Spleen (tissue), 13 donors: Measurements from ENCODE around the gene ARPP19. TPM values are rescaled to one million over a fixed set of nuclear protein-coding genes. Genes with fewer than 3 reads are reported as not detected.

Source experiments
- DNase-seq: peaks from one replicate; pipeline ENCODE4 v3.0.0-alpha.2; 2020
- H3K27ac ChIP-seq, 8 donors: fragments of 200-600 bp; sonication (generic) in 7 of 8; 1 replicate in 4 of 8; 2 replicates in 4 of 8; pipeline versions ENCODE4 v1.5.0 to v1.8.0; 2016 to 2021; ENCODE audit warnings: inconsistent platforms in 4 of 8, mild to moderate bottlenecking in 4 of 8, moderate library complexity in 1 of 8
- H3K27me3 ChIP-seq, 7 donors: fragments of 200-600 bp; sonication (generic) in 6 of 7; replicated peaks in 1 of 7; 1 replicate in 4 of 7; 2 replicates in 3 of 7; pipeline versions ENCODE4 v1.5.0 to v1.8.0; 2016 to 2021; ENCODE audit warnings: inconsistent platforms in 3 of 7, mild to moderate bottlenecking in 1 of 7
- H3K36me3 ChIP-seq, 6 donors: fragments of 200-600 bp; sonication (generic) in 5 of 6; 1 replicate in 4 of 6; 2 replicates in 2 of 6; pipeline versions ENCODE4 v1.5.0 to v1.8.0; 2016 to 2021; ENCODE audit warnings: inconsistent platforms in 2 of 6
- H3K4me1 ChIP-seq, 6 donors: fragments of 200-600 bp; sonication (generic) in 5 of 6; 1 replicate in 3 of 6; 2 replicates in 3 of 6; pipeline versions ENCODE4 v1.5.0 to v1.8.0; 2016 to 2021; ENCODE audit warnings: inconsistent platforms in 3 of 6
- H3K4me3 ChIP-seq, 8 donors: fragments of 200-600 bp; sonication (generic) in 7 of 8; 1 replicate in 4 of 8; 2 replicates in 4 of 8; pipeline versions ENCODE4 v1.5.0 to v1.8.0; 2016 to 2021; ENCODE audit warnings: inconsistent platforms in 4 of 8, mild to moderate bottlenecking in 4 of 8, moderate library complexity in 2 of 8
- H3K9me3 ChIP-seq, 8 donors: fragments of 200-600 bp; sonication (generic) in 7 of 8; 1 replicate in 4 of 8; 2 replicates in 4 of 8; pipeline versions ENCODE4 v1.5.0 to v1.8.0; 2016 to 2021; ENCODE audit warnings: inconsistent platforms in 4 of 8
- POLR2A ChIP-seq, 3 donors: fragments of 450-650 bp; IDR thresholded peaks; one replicate each; pipeline ENCODE4 v1.5.1; 2017; ENCODE audit warnings: antibody characterized with exemption in 3 of 3, mild to moderate bottlenecking in 1 of 3
- POLR2AphosphoS5 ChIP-seq, 3 donors: sonication (generic); formaldehyde crosslinking; IDR thresholded peaks; one replicate each; pipeline ENCODE4 v1.5.1; 2017; ENCODE audit warnings: antibody characterized with exemption in 3 of 3
- WGBS, 5 donors: extraction: QIAGEN DNeasy Blood & Tissue Kit in 3 of 5; methylation state at CpG; one replicate each; pipeline versions ENCODE4 v1.1.5 to v1.1.7; 2013 to 2018; 5-methylcytosine and 5-hydroxymethylcytosine counted together
- intact Hi-C: fragments of 100-400 bp; cut with DNase I; formaldehyde crosslinking; loops from one replicate; pipeline ENCODE4 v1.15.0; 2023; ENCODE audit warnings: low total_unique reads
- long read RNA-seq, 2 donors: transcript quantifications; one replicate each; lab custom pipeline, GENCODE V29; 2026
- polyA plus RNA-seq, 3 donors: library from polyadenylated mRNA; stranded (reverse); fragments of 200-250 nt; gene quantifications; one replicate each; pipeline ENCODE4 v1.2.1, GENCODE V29; 2013
- total RNA-seq, 7 donors: library from RNA; depleted of rRNA in 3 of 7; stranded (reverse); fragments of >200 nt in 3 of 7; fragmentation: NEBNext Ultra II Directional in 4 of 7; extraction: Animal tissue kit (Norgen Biotek cat#: 25700) in 4 of 7; gene quantifications; one replicate each; pipeline versions ENCODE4 v1.1.0 to v1.2.1, GENCODE V29; 2016 to 2021
- TF ChIP-seq, protein P1 (sequence below), 11 experiments: fragments of 200-600 bp in 7 of 11; fragments of 450-650 bp in 4 of 11; sonication (generic) in 4 of 11; IDR thresholded peaks in 8 of 11; conservative IDR thresholded peaks in 3 of 11; 1 replicate in 7 of 11; 2 replicates in 4 of 11; pipeline versions ENCODE4 v1.4.0 to v1.8.0; 2016 to 2021; ENCODE audit warnings: antibody characterized with exemption in 11 of 11, inconsistent platforms in 4 of 11, mild to moderate bottlenecking in 1 of 11
- donor health status: healthy with polysubstance abuse.
- donor health status: DM: no; HTN: no; CAD: no; lungs with moderate emphysema.
- donor health status: DM: no; HTN: no; CAD: no.
- donor health status: Bipolar disorder and iron deficiency.
- donor health status: healthy.
- donor health status: DM: no; HTN: no; CAD: no.
- donor health status: DM: yes; HTN: yes; CAD: no.

Gene ARPP19, protein sequence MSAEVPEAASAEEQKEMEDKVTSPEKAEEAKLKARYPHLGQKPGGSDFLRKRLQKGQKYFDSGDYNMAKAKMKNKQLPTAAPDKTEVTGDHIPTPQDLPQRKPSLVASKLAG
- 100 to 1,000 TPM in 5 of 7 donors, 10 to 100 TPM in 2; 95.9 to 132 (median 111) TPM for total RNA-seq
- 10 to 100 TPM; 18.3 to 33.8 (median 23.4) TPM for polyA plus RNA-seq
- long read RNA-seq, donor 1, full-length matches to known transcripts = 25 of 25 reads
- long read RNA-seq, donor 1, partial matches to known transcripts = 0 of 25 reads
- long read RNA-seq, donor 1, other reads (novel, unspliced or antisense) = 0 of 25 reads
- long read RNA-seq, donor 2, full-length matches to known transcripts = 25 of 25 reads
- long read RNA-seq, donor 2, partial matches to known transcripts = 0 of 25 reads
- long read RNA-seq, donor 2, other reads (novel, unspliced or antisense) = 0 of 25 reads

DNA sequence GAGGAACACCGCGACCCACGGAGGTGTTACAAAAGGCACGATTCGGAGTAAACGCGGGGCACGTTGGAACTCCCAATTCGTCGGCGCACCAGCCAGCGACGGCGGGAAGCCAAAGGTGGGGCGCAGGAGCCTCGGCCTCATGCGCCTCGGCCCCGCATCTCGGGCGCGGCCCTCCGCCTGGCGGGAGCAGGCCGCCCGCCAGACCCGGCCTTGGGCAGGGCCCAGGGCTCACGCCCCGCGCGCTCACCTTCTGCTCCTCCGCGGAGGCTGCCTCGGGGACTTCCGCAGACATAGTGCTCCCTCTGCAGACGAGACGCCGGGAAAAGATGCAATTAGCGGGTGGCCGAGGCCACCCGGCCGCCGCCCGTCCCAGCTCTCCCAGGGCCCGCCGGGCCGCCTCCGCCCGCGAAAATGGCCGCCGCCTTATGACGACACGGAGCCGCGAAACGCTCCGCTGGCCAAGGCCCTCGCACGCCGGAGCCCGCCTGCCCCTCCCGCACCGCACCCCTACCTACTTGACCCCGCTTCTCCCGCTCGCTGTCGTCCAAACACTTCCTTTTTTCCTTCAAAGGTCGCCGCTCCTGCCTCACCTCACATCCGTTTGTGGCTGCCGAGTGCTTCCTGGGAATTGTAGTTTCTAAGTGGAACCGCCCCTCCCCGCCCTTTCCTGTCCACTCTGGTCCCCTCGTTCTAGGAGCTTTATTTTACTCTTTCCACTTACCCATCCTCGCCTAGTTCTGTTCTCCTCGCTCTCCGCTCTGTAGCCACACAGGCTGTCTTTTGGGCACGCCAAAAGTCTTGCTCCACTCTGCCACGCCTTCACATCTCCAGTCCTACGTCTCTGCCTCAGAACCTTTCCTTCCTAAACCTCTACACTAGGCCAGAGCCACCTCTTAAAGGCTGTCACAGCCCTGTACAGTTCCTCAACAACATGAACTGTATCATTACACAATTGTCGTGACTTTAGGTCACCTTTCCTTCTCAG, at the start of gene ARPP19:
Gene ARPP19 (minus strand): TSS at position 430 of the 985 bp plus-strand sequence. CDS start 138 bp downstream, at position 292.
- Histone ChIP-seq H3K9me3 (no peaks in the 10 kb centered on the region), H3K4me3 (peak within 1 kb of the TSS; percentile 42 to 82 (median 71)), H3K36me3 (no peaks in the 10 kb centered on the region), H3K27ac (peak within 1 kb of the TSS; percentile 92 to 97 (median 94)), H3K4me1 (peaks cover 26 to 52% (median 39%) of the 10 kb centered on the region in 6 donors), H3K27me3 (no peaks in the 10 kb centered on the region)
- TF ChIP-seq, protein P1, sequence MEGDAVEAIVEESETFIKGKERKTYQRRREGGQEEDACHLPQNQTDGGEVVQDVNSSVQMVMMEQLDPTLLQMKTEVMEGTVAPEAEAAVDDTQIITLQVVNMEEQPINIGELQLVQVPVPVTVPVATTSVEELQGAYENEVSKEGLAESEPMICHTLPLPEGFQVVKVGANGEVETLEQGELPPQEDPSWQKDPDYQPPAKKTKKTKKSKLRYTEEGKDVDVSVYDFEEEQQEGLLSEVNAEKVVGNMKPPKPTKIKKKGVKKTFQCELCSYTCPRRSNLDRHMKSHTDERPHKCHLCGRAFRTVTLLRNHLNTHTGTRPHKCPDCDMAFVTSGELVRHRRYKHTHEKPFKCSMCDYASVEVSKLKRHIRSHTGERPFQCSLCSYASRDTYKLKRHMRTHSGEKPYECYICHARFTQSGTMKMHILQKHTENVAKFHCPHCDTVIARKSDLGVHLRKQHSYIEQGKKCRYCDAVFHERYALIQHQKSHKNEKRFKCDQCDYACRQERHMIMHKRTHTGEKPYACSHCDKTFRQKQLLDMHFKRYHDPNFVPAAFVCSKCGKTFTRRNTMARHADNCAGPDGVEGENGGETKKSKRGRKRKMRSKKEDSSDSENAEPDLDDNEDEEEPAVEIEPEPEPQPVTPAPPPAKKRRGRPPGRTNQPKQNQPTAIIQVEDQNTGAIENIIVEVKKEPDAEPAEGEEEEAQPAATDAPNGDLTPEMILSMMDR (IDR thresholded peaks at IDR 0.05 in 8 of 11, conservative IDR thresholded peaks at IDR 0.05 in 3 of 11) = peak in 7 of 11 experiments; percentile 14 to 52 (median 31)
- TF ChIP-seq POLR2AphosphoS5 (IDR thresholded peaks at IDR 0.05) = peak; percentile 91 to 92 (median 92)
- peak in 2 of 3 donors; percentile 11 to 38 for TF ChIP-seq POLR2A (IDR thresholded peaks at IDR 0.05)
- intact Hi-C loops = no loop called here
- peak; percentile 96 for DNase-seq
- 4 to 9% (median 5%) methylated on average over 47 to 82 of the region's 82 CpGs for WGBS, 5 donors

DNA sequence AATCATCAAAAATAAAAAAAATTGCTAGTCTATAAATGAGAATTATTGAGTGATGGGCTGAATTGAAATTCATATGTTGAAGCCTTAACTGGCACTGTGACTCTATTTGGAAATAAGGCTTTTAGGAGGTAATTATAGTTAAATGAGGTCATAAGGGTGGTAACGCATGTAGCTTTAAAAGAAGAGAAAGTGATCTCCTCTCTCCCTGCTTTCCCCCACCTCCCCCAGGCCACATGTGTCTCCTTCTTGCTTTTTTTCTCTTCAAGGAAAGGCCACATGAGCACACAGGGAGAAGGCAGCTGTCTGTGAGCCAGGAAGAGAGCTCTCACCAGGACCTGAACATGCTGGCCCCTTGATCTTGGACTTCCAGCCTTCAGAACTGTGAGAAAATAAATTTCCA, 48.2 kb upstream of the ARPP19 start:
- no peak for TF ChIP-seq POLR2AphosphoS5 (IDR thresholded peaks at IDR 0.05)
- no peak for TF ChIP-seq POLR2A (IDR thresholded peaks at IDR 0.05)
- TF ChIP-seq, protein P1 (IDR thresholded peaks at IDR 0.05 in 8 of 11, conservative IDR thresholded peaks at IDR 0.05 in 3 of 11) = no peak
- Histone ChIP-seq H3K36me3 (peaks cover 0 to 97% (median 58%) of the 10 kb centered on the region in 6 donors), H3K4me3 (no peak overlapping the region), H3K9me3 (no peaks in the 10 kb centered on the region), H3K4me1 (no peaks in the 10 kb centered on the region), H3K27me3 (no peaks in the 10 kb centered on the region), H3K27ac (no peak overlapping the region)
- intact Hi-C loops = no loop called here
- no peak for DNase-seq
- 88 to 94% (median 92%) methylated on average over 1 of the region's 1 CpG for WGBS, 5 donors

DNA sequence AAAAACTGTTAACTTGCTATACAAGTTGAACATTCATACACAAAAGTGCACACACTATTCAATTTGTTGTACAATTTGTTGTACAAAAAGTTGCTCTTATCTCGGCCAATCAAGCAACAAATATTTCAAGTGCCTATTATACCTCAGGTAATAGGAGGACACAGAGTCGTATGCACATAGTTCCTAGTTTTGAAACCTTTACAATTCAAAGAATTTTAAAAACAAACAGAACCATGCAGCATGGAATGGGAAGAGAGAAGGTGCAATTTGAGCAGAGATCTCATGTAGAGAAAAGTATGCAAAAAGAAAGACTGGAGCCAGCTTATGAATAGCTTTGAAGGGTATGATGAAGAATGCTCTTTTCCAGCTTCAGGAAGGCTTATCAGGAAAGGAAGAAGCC, 46.5 kb upstream of the ARPP19 start:
- no peak for DNase-seq
- TF ChIP-seq, protein P1 (IDR thresholded peaks at IDR 0.05 in 8 of 11, conservative IDR thresholded peaks at IDR 0.05 in 3 of 11) = no peak
- TF ChIP-seq POLR2A (IDR thresholded peaks at IDR 0.05) (no peak), POLR2AphosphoS5 (IDR thresholded peaks at IDR 0.05) (no peak)
- Histone ChIP-seq H3K4me1 (no peaks in the 10 kb centered on the region), H3K9me3 (no peaks in the 10 kb centered on the region), H3K36me3 (peaks cover 0 to 97% (median 60%) of the 10 kb centered on the region in 6 donors), H3K4me3 (no peak overlapping the region), H3K27ac (no peak overlapping the region), H3K27me3 (no peaks in the 10 kb centered on the region)
- intact Hi-C loops = no loop called here
- WGBS, 5 donors = 92 to 100% (median 96%) methylated on average over 2 of the region's 2 CpGs
